ENCODE measurements around the gene DRC1. TPM values are rescaled to one million over a fixed set of nuclear protein-coding genes. Genes with fewer than 3 reads are reported as not detected.
"Not testable (repeated sequence)": the region's sequence is repeated elsewhere in the genome, so short reads cannot be mapped to it uniquely, and the experiment has no call there.

Gene DRC1
- total and polyA plus RNA-seq, 4 donors, result 2.5 to 18.4 (median 8.8) TPM

DNA sequence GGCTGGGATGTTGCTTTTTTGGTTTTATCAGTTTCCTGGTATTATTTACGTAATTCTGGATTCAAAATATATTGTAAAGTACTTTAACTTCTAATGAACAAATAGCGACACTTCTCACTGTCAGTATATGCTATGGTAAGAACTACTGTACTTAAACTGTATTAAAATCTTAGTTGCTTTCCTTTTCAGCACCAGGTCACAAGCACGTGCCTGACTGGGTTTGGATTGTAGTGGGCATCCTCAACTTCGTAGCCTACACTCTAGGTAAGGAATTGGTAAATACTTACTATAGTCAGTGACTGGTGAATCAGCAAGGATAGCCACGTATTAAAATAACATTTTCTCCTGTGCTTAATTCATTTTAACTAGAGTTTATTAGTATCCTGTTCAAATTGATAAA lies 34.8 kb upstream of the DRC1 start:
- TF ChIP-seq, protein P1, sequence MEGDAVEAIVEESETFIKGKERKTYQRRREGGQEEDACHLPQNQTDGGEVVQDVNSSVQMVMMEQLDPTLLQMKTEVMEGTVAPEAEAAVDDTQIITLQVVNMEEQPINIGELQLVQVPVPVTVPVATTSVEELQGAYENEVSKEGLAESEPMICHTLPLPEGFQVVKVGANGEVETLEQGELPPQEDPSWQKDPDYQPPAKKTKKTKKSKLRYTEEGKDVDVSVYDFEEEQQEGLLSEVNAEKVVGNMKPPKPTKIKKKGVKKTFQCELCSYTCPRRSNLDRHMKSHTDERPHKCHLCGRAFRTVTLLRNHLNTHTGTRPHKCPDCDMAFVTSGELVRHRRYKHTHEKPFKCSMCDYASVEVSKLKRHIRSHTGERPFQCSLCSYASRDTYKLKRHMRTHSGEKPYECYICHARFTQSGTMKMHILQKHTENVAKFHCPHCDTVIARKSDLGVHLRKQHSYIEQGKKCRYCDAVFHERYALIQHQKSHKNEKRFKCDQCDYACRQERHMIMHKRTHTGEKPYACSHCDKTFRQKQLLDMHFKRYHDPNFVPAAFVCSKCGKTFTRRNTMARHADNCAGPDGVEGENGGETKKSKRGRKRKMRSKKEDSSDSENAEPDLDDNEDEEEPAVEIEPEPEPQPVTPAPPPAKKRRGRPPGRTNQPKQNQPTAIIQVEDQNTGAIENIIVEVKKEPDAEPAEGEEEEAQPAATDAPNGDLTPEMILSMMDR (IDR thresholded peaks at IDR 0.05; ENCODE audit: control extremely low read depth, extremely low read depth), result no peak
- Histone ChIP-seq H3K9me3 (ENCODE audit: control insufficient read depth in 4 of 4, insufficient read depth in 3 of 4, low read length in 3 of 4) (no peaks in the 10 kb centered on the region), H3K4me3 (no peak overlapping the region), H3K4me1 (ENCODE audit: control insufficient read depth in 5 of 5, insufficient read depth in 5 of 5, low read length in 5 of 5) (no peaks in the 10 kb centered on the region), H3K36me3 (ENCODE audit: control insufficient read depth in 4 of 4, insufficient read depth in 4 of 4, low read length in 4 of 4) (peaks cover 0 to 12% (median 1%) of the 10 kb centered on the region in 4 donors), H3K9ac (ENCODE audit: insufficient read depth in 1 of 2, low read length in 2 of 2) (no peak overlapping the region), H3K27ac (ENCODE audit: low read depth in 1 of 2, low read length in 1 of 2) (no peak overlapping the region), H3K27me3 (ENCODE audit: control insufficient read depth in 3 of 3, insufficient read depth in 3 of 3, low read length in 2 of 3) (no peaks in the 10 kb centered on the region)
- ATAC-seq (ENCODE audit: insufficient read depth, low FRiP score), result no peak
- 93 to 95% methylated on average over 5 of the region's 5 CpGs for WGBS, 2 donors
- no peak for DNase-seq

GRCh38 chr2:26369664-26370063 lies 32.1 kb upstream of the DRC1 start:
- DNase-seq; H3K9me3 ChIP-seq (ENCODE audit: control insufficient read depth in 4 of 4, insufficient read depth in 3 of 4, low read length in 3 of 4); H3K4me1 ChIP-seq (ENCODE audit: control insufficient read depth in 5 of 5, insufficient read depth in 5 of 5, low read length in 5 of 5); H3K9ac ChIP-seq (ENCODE audit: insufficient read depth in 1 of 2, low read length in 2 of 2); H3K27me3 ChIP-seq (ENCODE audit: control insufficient read depth in 3 of 3, insufficient read depth in 3 of 3, low read length in 2 of 3); H3K4me3 ChIP-seq; ATAC-seq (ENCODE audit: insufficient read depth, low FRiP score); H3K27ac ChIP-seq (ENCODE audit: low read depth in 1 of 2, low read length in 1 of 2): not testable (repeated sequence)
- WGBS, 2 donors, result 34 to 38% methylated on average over 2 of the region's 2 CpGs
- peaks cover 2 to 14% (median 8%) of the 10 kb centered on the region in 4 donors for H3K36me3 ChIP-seq (ENCODE audit: control insufficient read depth in 4 of 4, insufficient read depth in 4 of 4, low read length in 4 of 4)

DNA sequence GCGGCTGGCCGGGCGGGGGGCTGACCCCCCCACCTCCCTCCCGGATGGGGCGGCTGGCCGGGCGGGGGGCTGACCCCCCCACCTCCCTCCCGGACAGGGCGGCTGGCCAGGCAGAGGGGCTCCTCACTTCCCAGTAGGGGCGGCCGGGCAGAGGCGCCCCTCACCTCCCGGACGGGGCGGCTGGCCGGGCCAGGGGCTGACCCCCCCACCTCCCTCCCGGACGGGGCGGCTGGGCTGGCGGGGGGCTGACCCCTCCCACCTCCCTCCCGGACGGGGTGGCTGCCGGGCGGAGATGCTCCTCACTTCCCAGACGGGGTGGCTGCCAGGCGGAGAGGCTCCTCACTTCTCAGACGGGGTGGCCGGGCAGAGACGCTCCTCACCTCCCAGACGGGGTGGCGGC lies 30.8 kb upstream of the DRC1 start:
- not testable (repeated sequence) for DNase-seq; H3K9ac ChIP-seq (ENCODE audit: insufficient read depth in 1 of 2, low read length in 2 of 2); H3K27me3 ChIP-seq (ENCODE audit: control insufficient read depth in 3 of 3, insufficient read depth in 3 of 3, low read length in 2 of 3); H3K4me1 ChIP-seq (ENCODE audit: control insufficient read depth in 5 of 5, insufficient read depth in 5 of 5, low read length in 5 of 5); H3K9me3 ChIP-seq (ENCODE audit: control insufficient read depth in 4 of 4, insufficient read depth in 3 of 4, low read length in 3 of 4); H3K4me3 ChIP-seq; ATAC-seq (ENCODE audit: insufficient read depth, low FRiP score); H3K27ac ChIP-seq (ENCODE audit: low read depth in 1 of 2, low read length in 1 of 2)
- 91 to 100% methylated on average over 1 to 15 of the region's 31 CpGs for WGBS, 2 donors
- peaks cover 2 to 19% (median 13%) of the 10 kb centered on the region in 4 donors for H3K36me3 ChIP-seq (ENCODE audit: control insufficient read depth in 4 of 4, insufficient read depth in 4 of 4, low read length in 4 of 4)

DNA sequence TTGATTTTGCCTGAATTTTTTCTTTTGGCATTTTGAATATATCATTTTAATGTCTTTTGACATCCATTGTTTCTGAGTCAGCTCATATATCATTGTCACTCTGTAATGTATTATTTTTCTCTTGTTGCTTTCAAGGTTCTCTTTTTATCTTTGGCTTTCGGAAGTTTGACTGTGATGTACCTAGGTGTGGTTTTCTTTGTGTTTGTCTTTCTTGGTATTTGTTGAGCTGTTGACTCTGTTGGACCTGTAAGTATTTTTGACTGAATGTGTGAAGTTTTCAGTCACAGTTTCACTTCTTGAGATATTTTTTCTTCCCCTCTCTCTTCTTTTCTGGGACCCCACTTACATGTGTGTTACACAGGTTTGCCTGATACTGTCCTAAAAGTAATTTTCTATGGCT lies 24.9 kb upstream of the DRC1 start:
- H3K4me3 ChIP-seq, result no peak overlapping the region
- H3K4me1 ChIP-seq (ENCODE audit: control insufficient read depth in 5 of 5, insufficient read depth in 5 of 5, low read length in 5 of 5), result peaks cover 0 to 2% (median 0%) of the 10 kb centered on the region in 5 donors
- peaks cover 6 to 23% (median 10%) of the 10 kb centered on the region in 4 donors for H3K36me3 ChIP-seq (ENCODE audit: control insufficient read depth in 4 of 4, insufficient read depth in 4 of 4, low read length in 4 of 4)
- TF ChIP-seq, protein P1 (IDR thresholded peaks at IDR 0.05; ENCODE audit: control extremely low read depth, extremely low read depth), result no peak
- no peak overlapping the region for H3K9ac ChIP-seq (ENCODE audit: insufficient read depth in 1 of 2, low read length in 2 of 2)
- H3K27me3 ChIP-seq (ENCODE audit: control insufficient read depth in 3 of 3, insufficient read depth in 3 of 3, low read length in 2 of 3), result no peaks in the 10 kb centered on the region
- H3K9me3 ChIP-seq (ENCODE audit: control insufficient read depth in 4 of 4, insufficient read depth in 3 of 4, low read length in 3 of 4), result no peaks in the 10 kb centered on the region
- ATAC-seq (ENCODE audit: insufficient read depth, low FRiP score) (no peak), DNase-seq (no peak)
- 90 to 91% methylated on average over 1 of the region's 1 CpG for WGBS, 2 donors
- H3K27ac ChIP-seq (ENCODE audit: low read depth in 1 of 2, low read length in 1 of 2), result no peak overlapping the region
